Stomach (tissue), 9 donors: Measurements from ENCODE around the gene TOGARAM1. TPM values are rescaled to one million over a fixed set of nuclear protein-coding genes. Genes with fewer than 3 reads are reported as not detected.

Experiments used
- DNase-seq, 2 donors: peaks; one replicate each; pipeline versions ENCODE4 v3.0.0 to v3.0.0-alpha.2; 2013 to 2019
- H3K27ac ChIP-seq, 5 donors: fragments of 200-600 bp in 4 of 5; sonication (generic) in 4 of 5; one replicate each; pipeline ENCODE4 v1.5.1; 2013 to 2019; ENCODE audit warnings: mild to moderate bottlenecking in 1 of 5, moderate library complexity in 1 of 5
- H3K27me3 ChIP-seq, 3 donors: fragments of 200-600 bp; sonication (generic); one replicate each; pipeline ENCODE4 v1.5.1; 2017 to 2019; ENCODE audit warnings: mixed run types in 1 of 3
- H3K36me3 ChIP-seq, 4 donors: fragments of 200-600 bp; sonication (generic); 1 replicate in 3 of 4; 2 replicates in 1 of 4; pipeline ENCODE4 v1.5.1; 2016 to 2019
- H3K4me1 ChIP-seq, 4 donors: fragments of 200-600 bp; sonication (generic); one replicate each; pipeline ENCODE4 v1.5.1; 2016 to 2019
- H3K4me3 ChIP-seq, 4 donors: fragments of 200-600 bp; sonication (generic) in 3 of 4; one replicate each; pipeline ENCODE4 v1.5.1; 2016 to 2019; ENCODE audit warnings: mild to moderate bottlenecking in 1 of 4
- H3K9me3 ChIP-seq, 4 donors: fragments of 200-600 bp; sonication (generic); one replicate each; pipeline ENCODE4 v1.5.1; 2016 to 2019
- CTCF ChIP-seq, 7 experiments: fragments of 450-650 bp in 4 of 7; fragments of 200-600 bp in 3 of 7; sonication (generic) in 3 of 7; IDR thresholded peaks; one replicate each; pipeline ENCODE4 v1.5.1; 2016 to 2019; ENCODE audit warnings: antibody characterized with exemption in 7 of 7, control low read depth in 2 of 7, mild to moderate bottlenecking in 1 of 7
- EP300 ChIP-seq: sonication (generic); formaldehyde crosslinking; IDR thresholded peaks from one replicate; pipeline ENCODE4 v1.6.1; 2017; ENCODE audit warnings: antibody characterized with exemption
- POLR2A ChIP-seq, 4 donors: fragments of 450-650 bp; IDR thresholded peaks; one replicate each; pipeline ENCODE4 v1.6.1; 2016; ENCODE audit warnings: antibody characterized with exemption in 4 of 4, control low read depth in 2 of 4, mild to moderate bottlenecking in 1 of 4, moderate library complexity in 1 of 4
- POLR2AphosphoS5 ChIP-seq, 3 donors: sonication (generic); formaldehyde crosslinking; IDR thresholded peaks; one replicate each; pipeline ENCODE4 v1.6.1; 2016; ENCODE audit warnings: antibody characterized with exemption in 3 of 3
- WGBS, 5 donors: extraction: QIAGEN DNeasy Blood & Tissue Kit in 3 of 5; methylation state at CpG; one replicate each; pipeline versions ENCODE4 v1.1.5 to v1.1.7; 2013 to 2018; 5-methylcytosine and 5-hydroxymethylcytosine counted together
- intact Hi-C: fragments of 100-400 bp; cut with DNase I; formaldehyde crosslinking; loops from one replicate; pipeline ENCODE4 v1.15.1; 2023; ENCODE audit warnings: low total_unique reads
- polyA plus RNA-seq, 3 donors: library from polyadenylated mRNA; stranded (reverse); fragments of 200-250 nt; gene quantifications; one replicate each; pipeline ENCODE4 v1.2.3, GENCODE V29; 2013
- total RNA-seq, 5 donors: library from RNA; depleted of rRNA; stranded (reverse); fragments of >200 nt; gene quantifications; one replicate each; pipeline versions ENCODE4 v1.1.0 to v1.2.3, GENCODE V29; 2014 to 2016
- donor health status: healthy with polysubstance abuse.
- donor health status: Bipolar disorder and iron deficiency.
- donor health status: healthy.

The TOGARAM1 gene
- total and polyA plus RNA-seq, 8 donors, result 2.6 to 58.0 (median 8.3) TPM

GRCh38 chr14:44963044-44963528 is 1.1 kb downstream of the TOGARAM1 start:
- Histone ChIP-seq H3K36me3 (no peaks in the 10 kb centered on the region), H3K4me1 (peaks cover 37 to 84% (median 71%) of the 10 kb centered on the region in 4 donors), H3K27ac (peak overlapping the region in 4 of 5 donors; percentile 91 to 94 (median 92)), H3K9me3 (no peaks in the 10 kb centered on the region), H3K27me3 (no peaks in the 10 kb centered on the region), H3K4me3 (peak overlapping the region; percentile 74 to 98 (median 89))
- WGBS, 5 donors, result 6 to 11% (median 10%) methylated on average over 13 of the region's 13 CpGs
- no peak for DNase-seq
- intact Hi-C loops, result no loop called here
- TF ChIP-seq CTCF (IDR thresholded peaks at IDR 0.05), result no peak
- no peak for TF ChIP-seq POLR2AphosphoS5 (IDR thresholded peaks at IDR 0.05)
- no peak for TF ChIP-seq POLR2A (IDR thresholded peaks at IDR 0.05)
- no peak for TF ChIP-seq EP300

- TF ChIP-seq EP300 (no peak), POLR2A (IDR thresholded peaks at IDR 0.05) (no peak), CTCF (IDR thresholded peaks at IDR 0.05) (no peak), POLR2AphosphoS5 (IDR thresholded peaks at IDR 0.05) (no peak)
- WGBS, 5 donors, result 9 to 32% (median 13%) methylated on average over 7 of the region's 7 CpGs
- no peaks in the 10 kb centered on the region for H3K27me3 ChIP-seq
- peak overlapping the region in 1 of 5 donors; percentile 91 for H3K27ac ChIP-seq
- peak in 1 of 2 donors; percentile 26 for DNase-seq
- no peaks in the 10 kb centered on the region for H3K9me3 ChIP-seq
- intact Hi-C loops, result no loop called here
- H3K4me3 ChIP-seq, result peak overlapping the region; percentile 74 to 98 (median 89)
- no peaks in the 10 kb centered on the region for H3K36me3 ChIP-seq
- H3K4me1 ChIP-seq, result peaks cover 40 to 84% (median 71%) of the 10 kb centered on the region in 4 donors
These were observed 1.9 kb downstream of the TOGARAM1 start for GRCh38 chr14:44963775-44964380.

GRCh38 chr14:44966601-44967336 is 4.8 kb downstream of the TOGARAM1 start:
- TF ChIP-seq CTCF (IDR thresholded peaks at IDR 0.05) (no peak), EP300 (no peak), POLR2A (IDR thresholded peaks at IDR 0.05) (no peak), POLR2AphosphoS5 (IDR thresholded peaks at IDR 0.05) (no peak)
- H3K27ac ChIP-seq, result no peak overlapping the region
- peak overlapping the region; percentile 15 to 98 (median 57) for H3K4me3 ChIP-seq
- H3K4me1 ChIP-seq, result peaks cover 27 to 72% (median 58%) of the 10 kb centered on the region in 4 donors
- DNase-seq, result no peak
- no peaks in the 10 kb centered on the region for H3K9me3 ChIP-seq
- H3K36me3 ChIP-seq, result peaks cover 0 to 17% (median 0%) of the 10 kb centered on the region in 4 donors
- intact Hi-C loops, result no loop called here
- H3K27me3 ChIP-seq, result no peaks in the 10 kb centered on the region
- 74 to 85% (median 80%) methylated on average over 4 of the region's 4 CpGs for WGBS, 5 donors

- TF ChIP-seq EP300, result no peak
- no peak for TF ChIP-seq POLR2AphosphoS5 (IDR thresholded peaks at IDR 0.05)
- TF ChIP-seq POLR2A (IDR thresholded peaks at IDR 0.05), result no peak
- no peak for TF ChIP-seq CTCF (IDR thresholded peaks at IDR 0.05)
- peaks cover 18 to 61% (median 49%) of the 10 kb centered on the region in 4 donors for H3K4me1 ChIP-seq
- H3K9me3 ChIP-seq, result no peaks in the 10 kb centered on the region
- H3K36me3 ChIP-seq, result peaks cover 0 to 17% (median 0%) of the 10 kb centered on the region in 4 donors
- no peaks in the 10 kb centered on the region for H3K27me3 ChIP-seq
- H3K4me3 ChIP-seq, result no peak overlapping the region
- H3K27ac ChIP-seq, result no peak overlapping the region
- DNase-seq, result no peak
- intact Hi-C loops, result no loop called here
These were observed 6.7 kb downstream of the TOGARAM1 start for GRCh38 chr14:44968714-44969113.
